ENCODE measurements around the gene TJAP1. TPM values are rescaled to one million over a fixed set of nuclear protein-coding genes. Genes with fewer than 3 reads are reported as not detected.
A peak's percentile ranks its signal among the peaks of the same experiment; 100 is the strongest.
"Not testable (repeated sequence)": the region's sequence is repeated elsewhere in the genome, so short reads cannot be mapped to it uniquely, and the experiment has no call there.

Gene TJAP1
- total RNA-seq, 1 donor from 2014 or later: 12.9 TPM

- H3K4me2 ChIP-seq: peak overlapping the region; percentile 98
- peaks cover 29% of the 10 kb centered on the region for H3F3A ChIP-seq (ENCODE audit: low read depth)
- peaks cover 9% of the 10 kb centered on the region for H4K20me1 ChIP-seq (ENCODE audit: low read depth)
- H3K79me2 ChIP-seq (ENCODE audit: low read depth): no peaks in the 10 kb centered on the region
- H3K27me3 ChIP-seq: peaks cover 52% of the 10 kb centered on the region
- no peak overlapping the region for H3K27ac ChIP-seq
- Mint-ChIP-seq H3K36me3 (peaks cover 1% of the 10 kb centered on the region), H3K4me1 (peaks cover 12% of the 10 kb centered on the region), H3K27ac (no peak overlapping the region), H3K4me3 (peak overlapping the region; percentile 84), H3K27me3 (ENCODE audit: insufficient read depth, low read depth) (peaks cover 26% of the 10 kb centered on the region), H3K9me3 (no peaks in the 10 kb centered on the region)
- H3K9ac ChIP-seq: no peak overlapping the region
- H2AFZ ChIP-seq (replicated peaks): peak overlapping the region; percentile 92
- TF ChIP-seq EZH2phosphoT487 (IDR thresholded peaks at IDR 0.05): peak; percentile 34
- no peak for TF ChIP-seq EZH2 (IDR thresholded peaks at IDR 0.05)
- H3K9me3 ChIP-seq (ENCODE audit: low read depth): no peaks in the 10 kb centered on the region
- peak overlapping the region; percentile 69 for H3K4me3 ChIP-seq
- peak; percentile 92 for DNase-seq (ENCODE audit: low spot score)
- no peaks in the 10 kb centered on the region for H3K36me3 ChIP-seq
- no peaks in the 10 kb centered on the region for H3K4me1 ChIP-seq
Observed at GRCh38 chr6:43454696-43455530, 22.5 kb upstream of the TJAP1 start.

- Histone ChIP-seq H3K9ac (no peak within 1 kb of the TSS), H3K4me3 (peak within 1 kb of the TSS; percentile 69), H3K27ac (no peak within 1 kb of the TSS), H3F3A (ENCODE audit: low read depth) (peaks cover 29% of the 10 kb centered on the region), H3K9me3 (ENCODE audit: low read depth) (no peaks in the 10 kb centered on the region), H3K4me2 (peak within 1 kb of the TSS; percentile 98), H4K20me1 (ENCODE audit: low read depth) (peaks cover 9% of the 10 kb centered on the region), H3K79me2 (ENCODE audit: low read depth) (no peaks in the 10 kb centered on the region), H3K36me3 (no peaks in the 10 kb centered on the region), H2AFZ (replicated peaks) (peak within 1 kb of the TSS; percentile 92), H3K27me3 (peaks cover 57% of the 10 kb centered on the region), H3K4me1 (no peaks in the 10 kb centered on the region)
- H3K4me3 Mint-ChIP-seq: peak within 1 kb of the TSS; percentile 91
- peaks cover 1% of the 10 kb centered on the region for H3K36me3 Mint-ChIP-seq
- peak; percentile 49 for DNase-seq (ENCODE audit: low spot score)
- H3K27ac Mint-ChIP-seq: no peak within 1 kb of the TSS
- H3K27me3 Mint-ChIP-seq (ENCODE audit: insufficient read depth, low read depth): peaks cover 29% of the 10 kb centered on the region
- TF ChIP-seq EZH2 (IDR thresholded peaks at IDR 0.05) (peak; percentile 65), CTCF (IDR thresholded peaks at IDR 0.05) (peak; percentile 9), EZH2phosphoT487 (IDR thresholded peaks at IDR 0.05) (peak; percentile 62)
- H3K9me3 Mint-ChIP-seq: no peaks in the 10 kb centered on the region
- peaks cover 12% of the 10 kb centered on the region for H3K4me1 Mint-ChIP-seq
Observed at GRCh38 chr6:43455531-43456428, 21.6 kb upstream of the TJAP1 start, which contains the start of gene DLK2. DLK2 (minus strand) TSS chr6:43455548; CDS start chr6:43454825, 723 bp downstream.

GRCh38 chr6:43457643-43458042 is 19.7 kb upstream of the TJAP1 start:
- no peak overlapping the region for H3K4me2 ChIP-seq
- Mint-ChIP-seq H3K27ac (no peak overlapping the region), H3K27me3 (ENCODE audit: insufficient read depth, low read depth) (peaks cover 30% of the 10 kb centered on the region), H3K4me3 (no peak overlapping the region), H3K9me3 (no peaks in the 10 kb centered on the region), H3K36me3 (peaks cover under 1% of the 10 kb centered on the region), H3K4me1 (peaks cover 12% of the 10 kb centered on the region)
- H3K27me3 ChIP-seq: peaks cover 61% of the 10 kb centered on the region
- TF ChIP-seq EZH2phosphoT487 (IDR thresholded peaks at IDR 0.05) (no peak), CTCF (IDR thresholded peaks at IDR 0.05) (peak; percentile 16), EZH2 (IDR thresholded peaks at IDR 0.05) (no peak)
- no peaks in the 10 kb centered on the region for H3K9me3 ChIP-seq (ENCODE audit: low read depth)
- H2AFZ ChIP-seq (replicated peaks): no peak overlapping the region
- H3K4me3 ChIP-seq: no peak overlapping the region
- no peaks in the 10 kb centered on the region for H3K4me1 ChIP-seq
- no peak for DNase-seq (ENCODE audit: low spot score)
- H3F3A ChIP-seq (ENCODE audit: low read depth): peaks cover 29% of the 10 kb centered on the region
- H3K36me3 ChIP-seq: no peaks in the 10 kb centered on the region
- H3K79me2 ChIP-seq (ENCODE audit: low read depth): no peaks in the 10 kb centered on the region
- no peak overlapping the region for H3K9ac ChIP-seq
- no peak overlapping the region for H3K27ac ChIP-seq
- H4K20me1 ChIP-seq (ENCODE audit: low read depth): peaks cover 9% of the 10 kb centered on the region

- not testable (repeated sequence) for H3K9me3 ChIP-seq (ENCODE audit: low read depth); H3K4me3 Mint-ChIP-seq; H3K4me2 ChIP-seq; H3K4me1 ChIP-seq; DNase-seq (ENCODE audit: low spot score); H3K9ac ChIP-seq; H2AFZ ChIP-seq (replicated peaks); H3K27ac Mint-ChIP-seq; H3K27ac ChIP-seq; H3K79me2 ChIP-seq (ENCODE audit: low read depth); H4K20me1 ChIP-seq (ENCODE audit: low read depth); H3K36me3 ChIP-seq; H3K9me3 Mint-ChIP-seq; H3K4me3 ChIP-seq; H3K36me3 Mint-ChIP-seq
- Histone ChIP-seq H3F3A (ENCODE audit: low read depth) (peaks cover 29% of the 10 kb centered on the region), H3K27me3 (peaks cover 63% of the 10 kb centered on the region)
- H3K4me1 Mint-ChIP-seq: peaks cover 12% of the 10 kb centered on the region
- H3K27me3 Mint-ChIP-seq (ENCODE audit: insufficient read depth, low read depth): peaks cover 28% of the 10 kb centered on the region
Observed at GRCh38 chr6:43458154-43458553, 19.2 kb upstream of the TJAP1 start.

Data from neural progenitor cell (in vitro differentiated cells).